NCI-H1694 (cell line): ENCODE data around the gene MTARC2.

ENCODE experiments used
- DNase-seq: peaks from one replicate; lab custom pipeline; 2025; lab: John Stamatoyannopoulos, UW

The MTARC2 gene

DNA sequence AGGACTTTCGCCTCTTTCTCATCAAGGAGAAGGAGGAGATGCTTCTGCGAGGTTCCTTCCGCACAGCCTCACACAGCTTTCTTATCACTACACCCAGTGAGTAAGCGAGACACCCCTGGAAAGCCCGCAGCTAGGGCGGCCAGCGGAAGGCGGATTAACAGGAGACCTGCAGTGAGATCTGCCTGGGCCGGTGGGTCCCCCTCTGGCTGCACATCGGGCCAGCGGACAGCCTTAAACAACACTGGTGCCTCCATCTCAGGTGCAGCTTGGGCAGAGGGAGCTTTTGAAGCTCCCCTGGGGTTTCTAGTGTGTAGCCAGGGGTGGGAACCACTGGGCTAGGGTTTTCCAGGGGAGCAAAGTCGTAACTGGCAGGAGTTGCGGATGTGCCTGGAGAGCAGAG lies 21.1 kb downstream of the MTARC2 start:
- no peak for DNase-seq

DNA sequence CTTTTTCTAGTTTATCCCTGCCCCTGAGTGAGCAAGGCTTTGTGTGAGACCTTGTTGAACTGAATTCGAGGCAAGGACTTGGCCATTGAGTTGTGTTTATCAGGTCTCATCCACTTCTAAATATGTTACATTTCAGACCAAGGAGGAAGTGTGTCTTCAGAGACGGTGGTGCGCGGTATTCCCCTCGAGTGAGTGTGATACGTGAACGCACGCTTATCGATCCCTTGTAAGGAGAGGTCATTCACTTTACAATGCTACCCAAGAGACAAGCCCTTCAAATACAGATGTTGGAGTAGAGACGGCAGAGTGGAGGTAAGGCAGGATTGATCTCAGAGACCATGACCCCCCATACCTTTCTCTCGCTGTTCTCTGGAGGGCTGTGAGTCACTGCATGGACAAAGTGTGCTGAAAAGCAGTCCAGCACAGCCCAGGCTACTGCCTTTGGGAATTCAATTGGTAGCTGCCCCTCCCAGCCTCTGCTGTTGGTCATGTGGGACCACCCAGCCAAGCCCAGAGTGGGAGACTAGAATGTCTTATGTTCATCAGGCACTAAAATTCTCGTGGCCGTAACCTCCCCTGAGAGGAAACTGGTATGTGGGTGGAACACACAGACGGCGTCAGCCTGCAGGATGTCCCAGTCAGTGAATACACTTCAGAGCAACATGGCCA lies 22.3 kb downstream of the MTARC2 start:
- no peak for DNase-seq

DNA sequence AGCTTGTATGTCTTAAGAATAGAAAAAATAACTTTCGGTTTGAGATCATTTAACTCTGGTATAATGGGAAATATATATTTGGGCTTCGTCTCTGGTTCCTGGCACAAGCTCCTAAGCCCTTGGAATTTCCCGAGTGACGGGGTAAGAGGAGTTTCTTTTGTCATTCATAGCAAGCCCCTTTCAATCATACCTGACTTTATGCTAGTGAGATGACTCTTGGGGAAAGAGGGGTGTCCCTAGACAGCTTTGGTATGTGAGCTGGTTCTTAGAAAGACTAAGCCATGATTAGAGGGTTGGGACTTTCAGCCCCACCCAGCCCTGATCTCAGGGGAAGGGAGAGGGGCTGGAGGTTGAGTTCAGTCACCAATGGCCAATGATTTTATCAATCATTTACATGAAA lies 24.7 kb downstream of the MTARC2 start:
- no peak for DNase-seq

DNA sequence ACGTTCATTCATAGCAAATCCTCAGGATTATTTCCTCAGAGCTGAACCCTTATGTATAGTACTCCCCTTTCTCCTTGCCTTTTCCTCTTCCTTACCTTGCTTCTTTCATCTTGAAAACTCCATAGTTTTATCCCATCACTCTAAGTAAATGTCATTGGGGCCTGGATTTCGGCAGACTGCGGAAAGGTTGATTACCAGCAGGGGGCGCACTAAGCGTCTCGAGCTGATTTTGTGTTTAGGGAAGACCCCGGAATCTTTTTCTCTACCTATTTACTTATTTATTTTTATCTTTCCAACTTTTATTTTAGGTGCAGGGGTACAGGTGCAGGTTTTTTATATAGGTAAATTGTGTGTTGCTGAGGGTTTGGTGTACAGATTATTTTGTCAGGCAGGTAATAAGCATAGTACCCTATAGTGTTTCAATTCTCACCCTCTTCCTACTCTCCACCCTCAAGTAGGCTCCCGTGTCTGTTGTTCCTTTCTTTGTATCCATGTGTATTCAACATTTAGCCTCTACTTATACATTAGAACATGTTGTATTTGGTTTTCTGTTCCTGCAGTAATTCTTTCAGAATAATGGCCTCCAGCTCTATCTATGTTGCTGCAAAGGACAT lies 27.2 kb downstream of the MTARC2 start:
- DNase-seq: peak; percentile 28

DNA sequence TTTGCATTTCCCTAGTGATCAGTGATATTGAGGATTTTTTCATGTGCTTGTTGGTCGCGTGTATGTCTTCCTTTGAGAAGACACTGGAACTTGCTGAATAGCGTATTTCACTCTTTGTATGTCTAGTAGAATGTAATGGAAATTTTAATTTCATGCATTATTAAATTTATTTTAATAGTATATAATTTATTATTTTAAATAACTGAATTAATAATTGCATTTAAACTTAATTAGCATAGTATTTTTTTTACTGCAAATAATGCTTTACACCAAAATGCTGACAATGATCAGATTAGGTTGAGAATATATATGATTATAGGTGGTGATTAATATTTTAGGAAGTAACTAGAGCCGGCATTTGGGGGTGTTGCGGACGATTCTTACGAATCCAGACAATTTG lies 28.1 kb downstream of the MTARC2 start:
- DNase-seq: no peak

DNA sequence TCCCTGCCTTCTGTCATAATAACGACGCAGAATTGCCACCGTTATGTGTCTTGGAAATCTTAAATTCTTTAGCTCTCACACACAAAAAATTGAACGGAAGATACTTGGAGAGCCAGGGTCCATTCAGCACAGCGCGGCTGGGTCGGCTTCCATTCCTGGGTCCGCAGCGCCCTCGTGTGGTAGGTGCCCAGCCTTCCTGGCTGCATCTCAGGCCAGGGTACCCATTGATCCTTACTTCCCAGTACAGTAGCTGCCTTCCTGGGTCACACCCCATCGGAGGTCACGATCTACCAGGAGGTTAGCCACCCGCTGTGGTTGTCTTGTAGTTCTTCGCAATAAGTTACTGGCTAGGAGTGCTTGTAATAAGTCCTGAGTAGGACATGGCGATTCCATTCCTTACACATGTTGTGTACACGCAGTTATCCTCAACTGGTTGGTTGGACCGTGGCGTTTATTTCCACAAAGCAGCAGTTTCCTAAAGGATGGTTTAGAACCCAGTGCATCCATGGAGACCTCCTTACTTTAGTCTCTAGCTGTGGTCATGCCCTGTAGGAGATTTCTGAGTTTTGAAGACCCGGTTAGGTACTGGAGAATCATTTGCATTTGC lies 28.7 kb downstream of the MTARC2 start:
- DNase-seq: peak; percentile 55

DNA sequence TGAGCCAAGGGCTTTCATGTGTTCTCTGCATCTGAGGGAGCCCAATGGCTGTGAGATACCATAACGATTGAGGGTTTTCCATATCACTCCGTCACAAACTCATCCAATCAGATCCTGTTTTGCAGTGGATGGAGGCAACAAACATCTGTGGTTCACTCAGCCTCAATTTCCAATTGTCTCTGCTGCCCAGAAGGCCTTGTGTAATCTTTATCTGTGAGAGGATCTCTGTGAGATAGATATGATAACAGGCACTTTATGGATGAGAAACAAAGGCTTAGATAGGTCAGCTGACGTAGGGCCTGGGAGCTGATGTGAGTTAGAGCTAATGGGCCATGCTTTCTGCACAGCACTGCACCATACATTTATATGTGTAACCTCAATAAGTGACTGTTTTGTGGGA lies 35.3 kb downstream of the MTARC2 start:
- no peak for DNase-seq

DNA sequence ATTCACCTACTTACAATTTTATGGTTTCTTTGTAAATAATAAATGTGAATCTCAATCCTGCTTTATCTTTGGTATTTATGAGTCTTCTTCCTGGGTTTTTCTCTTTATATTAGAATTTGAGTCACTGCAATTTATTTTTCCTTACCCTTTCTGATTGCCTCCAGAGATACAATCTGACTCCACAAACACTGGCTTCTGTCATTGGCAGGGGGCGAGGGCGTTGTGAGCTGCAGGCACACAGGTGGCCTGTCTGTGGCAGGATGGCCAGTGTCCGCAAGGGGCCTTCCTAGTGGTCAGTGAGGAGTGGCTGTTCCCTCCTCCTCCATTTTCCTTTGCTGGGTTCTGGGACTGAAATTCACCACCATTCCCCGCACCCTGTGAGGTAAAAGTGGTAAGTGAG lies 36.6 kb downstream of the MTARC2 start:
- DNase-seq: no peak

DNA sequence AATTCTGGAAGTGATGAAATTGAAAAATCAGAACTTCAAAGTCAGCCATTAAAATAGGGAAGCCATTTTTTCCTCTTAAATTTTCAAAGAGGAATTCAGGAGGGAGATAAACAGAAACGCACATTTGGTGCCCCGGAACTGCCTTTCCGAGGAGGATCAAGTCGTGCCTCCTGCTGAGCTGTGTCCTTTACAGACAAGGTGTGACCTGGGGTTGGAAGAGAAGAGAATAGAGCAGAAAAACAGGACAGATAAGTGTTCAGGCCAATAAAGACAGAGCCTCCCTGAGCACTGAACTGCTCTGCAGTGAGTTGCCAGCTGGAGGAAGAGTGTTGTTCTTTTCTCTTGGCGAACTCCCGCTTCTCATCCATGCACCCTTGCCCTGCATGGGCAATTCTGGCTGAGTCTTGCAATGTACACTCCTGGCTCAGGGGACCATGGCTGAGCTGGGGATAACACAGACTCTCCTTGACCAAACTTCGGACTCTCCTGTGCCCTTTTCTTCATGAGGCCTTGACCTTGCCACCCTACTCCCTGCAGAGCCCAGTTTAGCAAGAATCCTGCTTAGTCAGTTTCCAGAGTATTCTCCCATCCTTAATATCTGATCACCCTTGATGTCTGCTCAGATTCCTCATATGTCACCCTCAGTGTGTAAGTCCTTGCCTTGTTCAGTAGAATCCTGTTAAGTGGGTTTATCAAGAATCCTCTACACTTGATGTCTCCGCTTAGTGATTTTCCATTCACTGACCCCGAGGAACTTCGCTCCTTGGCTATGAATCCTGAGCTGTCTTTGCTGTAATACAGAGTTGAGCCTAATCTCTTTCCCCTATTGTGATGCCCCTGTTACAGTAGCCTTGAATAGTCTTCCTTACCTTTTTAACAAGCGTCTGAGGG lies 37.3 kb downstream of the MTARC2 start:
- no peak for DNase-seq

DNA sequence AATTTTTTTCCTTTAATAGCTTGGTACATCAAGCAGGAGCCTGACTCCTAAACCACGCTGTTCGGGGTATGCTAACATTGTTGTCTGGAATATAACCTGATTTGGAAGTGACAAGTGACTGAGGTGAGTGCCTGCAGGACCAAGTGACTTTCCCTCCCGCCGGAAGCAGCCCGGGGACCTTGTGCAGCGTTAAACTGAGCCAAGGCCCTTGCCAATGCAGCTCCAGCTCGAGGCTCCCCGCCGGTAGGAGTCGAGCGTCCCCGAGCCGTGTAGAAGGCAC lies 37.9 kb downstream of the MTARC2 start:
- DNase-seq: no peak

DNA sequence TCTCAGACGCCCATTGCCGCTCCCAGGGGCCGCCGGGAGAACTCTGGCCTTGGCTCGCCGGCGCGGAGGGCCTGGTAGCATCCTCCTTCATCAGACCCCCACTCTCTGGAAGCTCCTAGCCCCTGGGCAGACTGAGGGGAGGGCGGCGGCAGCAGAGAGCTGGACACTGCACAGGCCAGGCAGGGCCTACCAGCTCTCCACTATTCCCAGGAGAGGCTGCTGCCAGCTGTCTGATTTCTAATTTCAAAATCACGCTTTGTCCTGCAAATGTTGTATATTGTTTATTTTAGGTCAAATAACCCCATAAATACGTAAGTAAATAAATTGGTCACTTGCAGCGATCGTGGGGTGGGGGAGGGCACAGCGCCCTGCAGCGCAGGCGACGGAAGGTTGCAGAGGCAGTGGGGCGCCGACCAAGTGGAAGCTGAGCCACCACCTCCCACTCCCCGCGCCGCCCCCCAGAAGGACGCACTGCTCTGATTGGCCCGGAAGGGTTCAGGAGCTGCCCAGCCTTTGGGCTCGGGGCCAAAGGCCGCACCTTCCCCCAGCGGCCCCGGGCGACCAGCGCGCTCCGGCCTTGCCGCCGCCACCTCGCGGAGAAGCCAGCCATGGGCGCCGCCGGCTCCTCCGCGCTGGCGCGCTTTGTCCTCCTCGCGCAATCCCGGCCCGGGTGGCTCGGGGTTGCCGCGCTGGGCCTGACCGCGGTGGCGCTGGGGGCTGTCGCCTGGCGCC lies 38.4 kb downstream of the MTARC2 start, which contains the start of gene MTARC1:
Gene MTARC1 (plus strand): TSS at position 577 of the 732 bp plus-strand sequence. CDS start 32 bp downstream, at position 609.
- peak; percentile 64 for DNase-seq

DNA sequence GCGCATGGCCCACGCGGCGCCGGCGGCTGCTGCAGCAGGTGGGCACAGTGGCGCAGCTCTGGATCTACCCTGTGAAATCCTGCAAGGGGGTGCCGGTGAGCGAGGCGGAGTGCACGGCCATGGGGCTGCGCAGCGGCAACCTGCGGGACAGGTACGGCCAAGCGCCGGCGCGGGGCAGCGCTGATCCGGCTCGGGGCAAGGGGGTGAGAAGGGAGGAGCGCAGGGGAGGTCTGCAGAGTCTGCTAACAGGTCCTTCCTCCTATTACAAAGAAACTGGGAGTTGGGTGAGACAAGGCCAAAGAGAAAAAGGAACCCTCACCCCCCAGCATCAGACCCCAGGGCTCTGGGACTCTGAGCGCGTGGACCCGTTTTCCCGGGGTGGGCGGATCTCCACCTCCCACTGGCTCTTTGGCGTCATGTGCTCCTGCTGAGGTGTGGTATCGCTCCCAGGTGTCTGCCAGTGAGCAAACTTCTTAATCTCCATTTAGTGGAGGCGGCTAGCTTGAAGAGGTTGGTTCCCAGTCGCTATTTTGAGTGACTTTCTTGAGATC lies 39.0 kb downstream of the MTARC2 start:
- DNase-seq: no peak

DNA sequence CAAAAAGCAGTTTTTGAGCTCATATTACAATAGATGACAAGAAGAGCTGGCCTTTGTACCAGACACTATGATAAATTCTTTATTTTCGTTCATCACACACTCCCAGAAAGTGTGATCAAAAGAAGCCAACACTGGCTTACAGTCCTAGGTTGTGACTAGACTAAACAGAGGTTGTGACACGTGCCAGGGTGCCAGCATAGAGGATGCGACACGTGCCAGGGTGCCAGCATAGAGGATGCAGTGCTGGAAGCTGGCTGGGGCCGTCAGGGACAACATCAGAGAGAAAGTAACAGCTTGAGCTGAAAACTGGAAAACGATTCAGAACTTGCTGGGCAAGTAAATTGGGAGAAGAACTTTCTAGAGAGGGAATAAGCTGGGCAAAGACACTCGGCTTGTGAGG lies 40.8 kb downstream of the MTARC2 start:
- DNase-seq: no peak

DNA sequence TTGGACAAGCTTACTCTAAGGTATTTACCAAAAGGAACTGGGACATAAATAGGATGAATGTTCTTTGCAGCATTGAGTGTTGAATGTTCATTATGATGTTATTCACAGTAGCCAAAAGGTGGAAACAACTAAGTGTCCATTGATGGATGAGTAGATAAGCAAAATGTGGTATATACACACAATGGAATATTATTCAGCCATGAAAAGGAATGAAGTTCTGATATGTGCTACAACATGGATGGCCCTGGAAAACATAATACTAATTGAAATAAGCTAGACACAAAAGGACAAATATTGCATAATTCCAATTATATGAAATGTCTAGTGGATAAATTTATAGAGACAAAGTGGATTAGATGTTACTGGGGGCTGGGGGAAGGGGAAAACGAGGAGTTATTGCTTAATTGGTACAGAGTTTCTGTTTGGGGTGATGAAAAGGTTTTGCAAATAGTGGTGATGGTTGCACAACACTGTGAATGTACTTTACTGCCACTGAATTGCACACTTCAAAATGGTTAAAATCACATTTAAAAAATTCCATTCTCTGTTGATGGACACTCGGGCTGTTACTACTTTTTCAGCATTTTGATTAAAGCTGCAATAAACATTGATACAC lies 41.5 kb downstream of the MTARC2 start:
- DNase-seq: no peak

DNA sequence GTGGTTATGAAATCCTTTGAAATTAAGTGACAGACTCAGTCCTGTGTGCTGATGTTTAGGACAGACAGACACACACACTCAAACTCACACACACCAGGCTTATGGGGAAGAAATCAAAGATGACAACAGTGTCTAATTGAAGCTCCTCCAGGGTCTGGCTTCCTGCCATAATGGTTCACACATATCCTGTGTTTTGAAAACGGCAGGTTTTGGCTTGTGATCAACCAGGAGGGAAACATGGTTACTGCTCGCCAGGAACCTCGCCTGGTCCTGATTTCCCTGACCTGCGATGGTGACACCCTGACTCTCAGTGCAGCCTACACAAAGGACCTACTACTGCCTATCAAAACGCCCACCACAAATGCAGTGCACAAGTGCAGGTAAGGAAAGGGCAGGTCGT lies 43.2 kb downstream of the MTARC2 start:
- no peak for DNase-seq

DNA sequence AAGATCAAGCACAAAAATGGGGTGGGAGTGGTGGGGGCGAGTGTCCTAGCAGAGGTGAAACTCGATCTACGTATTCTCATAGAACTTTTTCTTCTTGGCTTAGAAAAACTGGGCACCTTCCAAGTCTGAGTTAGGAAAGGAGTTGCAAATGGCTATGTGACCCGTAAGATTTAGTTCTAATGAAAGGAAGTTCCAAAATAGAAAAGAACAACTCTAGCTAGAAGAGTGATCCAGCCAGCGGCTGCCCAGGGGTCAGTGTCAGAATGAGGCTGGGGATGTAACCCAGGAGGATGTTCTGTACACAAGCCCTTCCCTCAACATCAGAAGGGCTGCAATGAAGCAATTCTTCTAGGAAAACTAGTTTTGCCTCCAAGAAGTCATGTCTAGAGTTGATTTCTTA lies 43.8 kb downstream of the MTARC2 start:
- DNase-seq: no peak

DNA sequence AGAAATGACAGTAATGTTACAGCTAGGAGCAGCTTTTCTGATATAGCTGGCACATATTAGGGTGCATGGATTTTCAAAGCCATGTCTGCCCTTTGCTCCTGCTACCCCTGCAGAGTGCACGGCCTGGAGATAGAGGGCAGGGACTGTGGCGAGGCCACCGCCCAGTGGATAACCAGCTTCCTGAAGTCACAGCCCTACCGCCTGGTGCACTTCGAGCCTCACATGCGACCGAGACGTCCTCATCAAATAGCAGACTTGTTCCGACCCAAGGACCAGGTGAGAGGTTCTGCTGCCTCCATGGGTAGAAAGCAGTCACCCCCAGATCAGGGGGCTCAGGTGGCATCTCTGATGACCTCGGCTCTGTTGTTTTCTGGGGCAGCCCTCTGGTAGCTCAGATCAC lies 48.4 kb downstream of the MTARC2 start:
- no peak for DNase-seq

DNA sequence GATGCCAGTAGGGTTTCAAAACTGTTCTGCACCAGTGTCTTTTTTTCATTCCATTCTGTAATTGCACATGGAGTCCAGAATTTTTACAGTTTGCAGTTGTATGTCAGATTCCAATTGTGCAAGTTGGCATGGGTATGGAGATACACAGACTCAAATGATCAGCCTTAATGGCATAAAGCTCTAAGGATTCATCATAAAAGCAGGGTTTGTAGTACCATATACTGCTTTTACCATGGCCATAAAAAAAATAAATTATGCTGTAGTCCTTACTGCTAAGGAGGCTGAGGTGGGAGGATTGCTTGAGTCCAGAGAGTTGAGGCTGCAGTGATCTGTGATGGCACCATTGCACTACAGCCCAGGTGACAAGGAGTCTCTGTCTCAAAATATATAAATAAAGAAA lies 48.9 kb downstream of the MTARC2 start:
- no peak for DNase-seq

DNA sequence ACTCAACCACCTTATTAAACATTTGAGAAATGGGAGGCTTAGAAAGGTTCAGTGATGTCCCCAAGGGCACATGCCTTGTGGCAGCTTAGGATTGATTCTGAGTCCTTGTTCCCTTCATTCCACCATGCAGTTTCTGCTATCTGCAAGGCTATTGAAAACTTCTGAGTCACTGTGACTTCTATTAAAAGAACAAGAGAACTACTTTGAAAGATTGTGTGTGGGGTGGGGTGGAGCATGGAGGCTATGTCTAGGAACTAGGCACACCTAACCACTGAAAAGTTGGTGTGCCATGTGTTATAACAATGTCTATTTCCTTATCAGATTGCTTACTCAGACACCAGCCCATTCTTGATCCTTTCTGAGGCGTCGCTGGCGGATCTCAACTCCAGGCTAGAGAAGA lies 49.4 kb downstream of the MTARC2 start:
- DNase-seq: no peak

DNA sequence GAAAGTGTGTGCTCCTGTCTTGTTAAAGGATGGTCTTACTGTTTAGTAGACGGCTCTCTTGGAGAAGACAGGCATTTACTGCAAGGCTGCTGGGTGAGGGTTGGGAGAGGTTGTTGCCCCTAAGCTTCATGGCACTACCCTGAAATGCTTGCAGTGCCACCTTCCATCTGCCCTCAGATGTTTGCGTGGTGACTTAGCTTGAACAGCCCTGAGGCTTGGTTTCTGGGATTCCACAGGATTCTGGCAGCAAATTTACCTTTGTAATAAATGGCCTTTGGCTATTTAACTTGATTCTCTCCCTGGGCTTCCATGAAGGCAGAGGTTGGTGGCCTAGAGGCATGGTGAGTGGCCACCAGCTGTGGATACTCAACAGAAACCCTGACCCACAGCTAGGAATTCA lies 50.2 kb downstream of the MTARC2 start:
- DNase-seq: no peak

DNA sequence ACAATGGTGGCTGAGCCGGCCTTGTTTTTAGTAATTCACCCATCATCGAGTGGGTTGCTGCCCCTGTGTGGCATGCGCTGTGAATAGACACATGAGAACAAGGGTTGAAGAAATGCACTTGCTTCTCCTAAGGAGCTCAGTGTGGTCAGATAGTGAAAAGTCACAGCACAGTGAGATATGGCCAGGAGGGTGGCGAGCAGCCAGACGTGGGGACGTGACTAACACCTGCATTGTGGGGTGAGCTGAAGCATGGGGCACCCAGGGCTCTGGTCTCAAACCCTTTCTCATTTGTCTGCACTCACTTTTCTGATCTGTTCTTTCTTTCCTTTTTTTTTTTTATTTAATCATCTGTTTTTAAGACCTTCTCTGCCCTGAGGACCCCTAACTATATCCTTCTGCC lies 52.1 kb downstream of the MTARC2 start:
- DNase-seq: no peak
